NCI-H1092 (cell line): Measurements from ENCODE around the gene HOXD3.

Experiments used
- DNase-seq: peaks from one replicate; lab custom pipeline; 2025; lab: John Stamatoyannopoulos, UW

HOXD3 gene

DNA sequence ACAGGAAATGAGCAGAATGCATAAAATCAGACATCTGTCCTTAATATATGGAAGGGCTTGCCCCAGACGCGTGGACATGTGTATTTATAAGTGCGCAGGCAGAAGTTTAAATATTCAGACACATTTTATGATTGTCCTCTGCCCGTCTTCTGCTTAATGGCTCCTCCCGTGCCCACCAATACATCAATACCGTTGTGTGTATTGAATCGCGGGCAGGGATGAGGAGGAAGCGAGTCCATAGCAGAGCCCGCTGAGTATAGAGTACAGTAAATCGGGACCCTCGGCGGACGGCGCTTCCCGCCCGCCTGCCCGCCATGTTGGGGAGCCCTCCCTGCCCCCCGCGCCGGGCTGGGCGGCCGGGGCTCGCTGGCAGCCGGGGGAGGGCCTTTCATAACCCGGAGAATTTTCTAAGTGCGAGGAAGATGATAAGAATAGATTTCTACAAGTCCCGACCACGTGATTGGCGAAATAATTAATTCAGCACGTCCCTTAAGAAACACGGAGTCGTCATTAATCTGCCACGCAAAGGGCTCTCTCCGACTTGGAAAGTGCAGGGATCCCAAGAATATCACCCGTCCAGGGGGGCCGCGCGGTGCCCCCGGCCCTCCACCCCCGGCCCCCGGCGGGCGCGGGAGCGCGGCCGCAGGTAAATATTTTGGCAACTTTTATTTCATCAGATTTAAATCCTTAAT, at the start of gene HOXD3:
TSS of gene HOXD3 (plus strand) at position 501 of the 692 bp plus-strand sequence. CDS start 11,808 bp downstream, outside the sequence.
- no peak for DNase-seq

DNA sequence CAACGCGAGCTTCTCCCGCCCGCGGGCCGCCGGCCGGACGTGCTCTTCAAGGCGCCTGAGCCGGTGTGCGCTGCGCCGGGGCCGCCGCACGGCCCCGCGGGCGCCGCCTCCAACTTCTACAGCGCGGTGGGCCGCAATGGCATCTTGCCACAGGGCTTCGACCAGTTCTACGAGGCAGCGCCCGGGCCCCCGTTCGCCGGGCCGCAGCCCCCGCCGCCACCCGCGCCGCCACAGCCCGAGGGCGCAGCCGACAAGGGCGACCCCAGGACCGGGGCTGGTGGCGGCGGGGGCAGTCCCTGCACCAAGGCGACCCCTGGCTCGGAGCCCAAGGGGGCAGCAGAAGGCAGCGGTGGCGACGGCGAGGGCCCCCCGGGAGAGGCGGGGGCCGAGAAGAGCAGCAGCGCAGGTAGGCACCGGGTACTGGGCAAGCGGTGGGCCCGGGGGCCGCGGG, 49.4 kb upstream of the HOXD3 start:
- DNase-seq: no peak

DNA sequence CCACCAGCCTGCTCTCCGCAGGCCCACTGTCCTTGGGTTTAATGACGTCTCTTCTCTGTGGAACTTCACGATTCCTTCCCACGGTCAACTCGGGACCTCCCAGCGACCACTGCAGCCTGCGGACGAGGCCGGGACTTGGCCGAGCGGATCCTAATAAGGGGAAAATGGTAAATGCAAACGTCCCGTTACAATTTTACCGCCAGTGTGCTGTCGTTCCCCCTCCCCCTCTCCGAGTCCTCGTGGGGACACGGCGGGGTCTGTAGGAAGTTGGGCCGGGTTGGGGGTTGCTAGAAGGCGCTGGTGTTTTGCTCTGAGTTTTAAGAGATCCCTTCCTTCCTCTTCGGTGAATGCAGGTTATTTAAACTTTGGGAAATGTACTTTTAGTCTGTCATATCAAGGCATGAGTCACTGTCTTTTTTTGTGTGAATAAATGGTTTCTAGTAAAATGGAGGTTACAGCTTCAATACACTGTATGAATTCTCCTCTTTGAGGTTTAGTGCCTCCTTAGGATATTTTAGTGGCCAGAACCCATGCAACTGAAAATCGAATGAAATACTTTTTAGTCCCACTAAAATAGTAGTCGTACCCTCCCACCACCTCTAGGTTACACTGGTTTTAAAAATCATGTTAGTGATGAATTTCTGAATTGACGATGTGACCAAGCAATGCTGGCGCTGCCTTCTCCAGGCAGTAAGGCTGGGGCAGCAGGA, 47.8 kb upstream of the HOXD3 start:
- DNase-seq: no peak

DNA sequence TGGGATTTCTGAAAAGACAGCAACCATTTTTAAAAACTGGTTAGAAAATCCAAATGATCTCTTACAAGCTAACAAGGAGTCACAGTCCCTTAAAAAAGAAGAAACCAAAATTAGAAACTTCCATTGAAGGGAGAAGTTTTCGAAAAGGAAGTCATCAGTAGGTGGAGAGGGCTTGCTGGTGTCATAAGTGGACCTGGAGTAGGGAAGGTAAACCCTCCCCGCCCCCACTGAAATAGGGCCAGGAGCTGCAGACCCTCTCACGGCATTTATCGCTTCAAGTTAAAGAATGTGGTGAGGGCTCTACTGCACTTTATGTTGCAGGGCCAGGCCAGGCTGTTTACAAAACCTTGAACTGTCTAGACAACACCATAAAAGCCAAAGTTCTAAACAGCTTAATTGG, 47.2 kb upstream of the HOXD3 start:
- no peak for DNase-seq

DNA sequence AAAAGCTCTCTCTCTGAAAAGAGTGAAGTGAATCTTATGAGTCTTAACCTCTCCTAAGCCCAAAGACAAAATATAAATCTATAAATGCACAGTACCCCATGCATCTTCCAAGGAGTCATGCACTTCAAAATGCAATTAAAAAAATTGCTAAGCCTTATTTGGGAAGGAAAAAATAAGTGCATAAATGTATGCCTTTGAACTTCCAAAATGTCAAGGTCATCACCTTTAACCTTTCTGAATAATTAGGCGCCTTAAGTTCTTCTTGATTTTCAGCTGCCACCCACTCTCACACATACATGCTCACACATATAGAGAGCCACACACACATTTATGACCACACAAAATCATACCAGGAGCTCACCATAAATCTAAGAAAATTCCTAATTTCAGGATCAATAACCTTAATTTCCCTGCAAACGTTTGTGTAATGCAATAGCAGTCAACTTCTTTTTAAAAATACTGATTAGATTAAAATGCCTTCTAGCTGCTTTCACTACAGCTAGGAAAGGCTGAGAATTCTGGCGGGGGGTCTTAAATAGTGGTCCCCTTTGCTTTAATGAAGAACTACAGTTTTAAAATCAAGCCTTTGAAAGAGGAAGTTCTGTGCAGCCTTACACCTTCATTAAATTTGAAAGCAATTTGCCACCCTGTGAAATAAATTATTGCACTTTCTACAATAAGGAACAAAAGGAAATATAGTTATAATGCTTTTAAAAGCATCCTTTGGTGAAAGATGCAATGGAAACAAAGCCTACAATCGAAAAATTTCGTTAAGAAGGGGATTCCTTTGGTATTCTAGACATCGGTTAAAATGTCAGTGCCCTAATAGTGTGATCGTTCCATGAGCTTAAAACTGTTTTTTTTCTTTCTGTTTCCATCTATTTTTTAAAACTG, 46.4 kb upstream of the HOXD3 start:
- DNase-seq: no peak

DNA sequence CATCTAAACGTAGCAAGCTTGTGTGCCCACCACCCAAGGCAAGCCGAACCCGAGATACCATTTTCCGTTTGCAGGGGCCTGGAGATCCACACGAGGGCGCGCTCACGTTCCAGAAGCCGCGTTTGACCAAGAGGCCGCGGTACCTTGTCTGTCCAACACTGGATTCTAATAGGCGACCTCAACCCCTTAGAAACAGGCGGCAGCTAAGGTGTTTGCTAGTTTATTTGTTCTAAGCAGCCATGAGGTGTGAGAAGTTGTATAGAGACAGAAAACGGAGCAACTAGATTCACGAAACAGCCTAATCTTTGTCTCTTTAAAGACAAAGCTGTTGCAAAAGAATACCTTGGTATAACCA, 45.8 kb upstream of the HOXD3 start:
- DNase-seq: peak; percentile 78

DNA sequence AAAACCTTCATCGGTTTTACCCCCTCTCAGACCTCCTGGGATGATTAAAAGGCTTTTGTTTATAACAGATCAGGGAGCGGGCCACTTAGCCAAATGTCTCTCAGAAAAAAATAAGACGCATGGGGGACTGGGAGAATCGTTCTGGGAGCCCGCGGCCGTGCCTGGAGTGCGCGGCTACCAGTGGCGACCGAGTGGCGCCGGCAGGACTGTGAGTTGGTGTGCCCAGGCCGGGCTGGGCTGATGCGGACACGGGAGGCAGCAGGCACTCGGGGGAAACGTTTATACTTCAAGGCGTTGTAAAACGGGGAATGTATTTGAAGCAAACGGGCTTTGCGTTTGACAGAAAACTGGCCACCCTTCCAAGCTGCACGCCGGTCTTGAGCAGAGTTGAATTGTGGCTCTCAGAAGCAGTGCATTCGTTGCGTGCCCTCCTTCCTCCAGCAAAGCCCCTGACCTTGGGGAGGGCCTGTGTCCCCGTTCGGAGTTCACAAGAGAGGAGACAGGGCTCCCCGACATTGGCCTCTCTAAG, 45.2 kb upstream of the HOXD3 start:
- no peak for DNase-seq

DNA sequence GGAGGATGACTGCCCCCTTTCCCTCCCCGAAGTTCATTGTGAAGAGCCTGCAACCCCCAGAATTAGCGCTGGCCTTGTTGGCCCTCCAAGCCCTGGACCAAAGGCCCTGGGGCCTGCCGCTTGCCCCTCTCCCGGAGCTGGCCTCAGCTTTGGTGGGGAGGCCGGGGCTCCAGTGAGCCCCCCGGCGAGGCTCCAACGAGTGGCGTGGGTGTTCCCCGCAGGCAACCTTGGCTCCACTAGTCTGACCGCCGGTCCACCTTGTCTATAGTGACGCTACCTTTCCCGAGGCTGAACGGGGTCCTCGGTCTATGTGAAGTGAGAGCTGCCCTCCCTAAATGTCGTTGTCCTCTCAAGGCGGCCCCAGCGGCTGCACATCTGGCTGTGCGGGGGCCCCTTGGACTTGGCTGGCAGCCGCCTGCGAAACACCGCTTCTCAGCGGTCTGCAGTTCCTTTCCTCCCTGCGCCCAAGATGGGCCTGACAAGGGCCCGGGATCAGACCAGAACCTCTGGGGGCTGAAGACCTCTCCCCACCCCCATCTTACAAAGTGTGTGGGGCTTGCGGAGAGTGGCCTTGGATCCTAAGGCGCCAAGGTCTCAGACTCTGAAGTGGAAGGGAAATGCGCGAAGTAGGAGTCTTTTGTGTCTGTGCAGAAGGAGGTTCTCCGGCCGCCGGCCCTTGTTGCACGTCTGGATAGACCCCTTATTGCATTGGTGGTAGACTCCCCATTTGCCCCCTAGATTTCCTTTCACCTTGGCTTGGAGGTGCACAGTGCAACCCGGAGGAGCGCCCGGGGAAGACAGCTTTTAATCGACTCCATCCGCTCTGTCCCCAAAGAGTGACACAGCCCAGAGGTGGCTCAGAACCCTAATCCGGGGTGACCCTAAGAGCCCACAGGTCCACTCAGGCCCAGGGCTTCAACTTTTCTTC, 44.5 kb upstream of the HOXD3 start:
- DNase-seq: no peak

DNA sequence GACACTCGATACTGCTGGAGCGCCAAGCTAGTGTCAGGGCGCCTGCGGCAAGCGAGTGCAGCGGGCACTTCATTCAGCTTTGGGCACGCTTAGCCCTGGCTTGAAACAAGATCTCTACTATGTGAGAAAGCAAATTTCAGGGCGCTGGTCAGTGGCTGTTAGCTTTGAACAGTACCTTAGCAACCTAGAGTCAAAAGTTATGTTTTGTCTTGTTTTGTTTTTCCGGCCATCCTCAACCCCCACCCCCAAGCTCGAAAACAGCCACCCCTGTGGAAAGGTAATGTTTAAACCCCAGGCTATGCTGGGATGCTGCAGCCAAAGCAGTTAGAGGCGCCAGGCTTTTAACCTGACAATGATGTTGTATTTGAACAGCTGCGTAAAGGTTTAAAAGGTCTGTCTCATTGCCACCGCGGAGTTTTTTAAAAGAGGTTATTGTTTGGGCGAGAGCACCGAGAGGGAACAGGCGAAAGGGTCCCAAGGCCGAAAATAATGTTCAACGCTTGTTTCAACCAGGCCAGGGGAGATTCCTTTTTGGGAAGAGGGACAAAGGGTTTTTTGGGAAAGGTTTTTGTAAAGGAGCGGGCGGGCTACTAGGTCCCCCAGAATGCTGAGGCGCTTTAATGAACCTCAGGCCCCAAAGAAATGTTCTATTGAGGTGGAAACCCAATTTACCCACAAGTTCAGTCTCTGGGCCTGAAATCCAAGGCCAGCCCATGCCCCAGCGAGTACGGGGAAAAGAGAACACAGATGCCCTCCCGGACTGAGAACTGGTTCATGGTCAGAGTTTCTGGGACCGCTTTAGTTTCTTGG, 42.8 kb upstream of the HOXD3 start:
- peak; percentile 90 for DNase-seq

DNA sequence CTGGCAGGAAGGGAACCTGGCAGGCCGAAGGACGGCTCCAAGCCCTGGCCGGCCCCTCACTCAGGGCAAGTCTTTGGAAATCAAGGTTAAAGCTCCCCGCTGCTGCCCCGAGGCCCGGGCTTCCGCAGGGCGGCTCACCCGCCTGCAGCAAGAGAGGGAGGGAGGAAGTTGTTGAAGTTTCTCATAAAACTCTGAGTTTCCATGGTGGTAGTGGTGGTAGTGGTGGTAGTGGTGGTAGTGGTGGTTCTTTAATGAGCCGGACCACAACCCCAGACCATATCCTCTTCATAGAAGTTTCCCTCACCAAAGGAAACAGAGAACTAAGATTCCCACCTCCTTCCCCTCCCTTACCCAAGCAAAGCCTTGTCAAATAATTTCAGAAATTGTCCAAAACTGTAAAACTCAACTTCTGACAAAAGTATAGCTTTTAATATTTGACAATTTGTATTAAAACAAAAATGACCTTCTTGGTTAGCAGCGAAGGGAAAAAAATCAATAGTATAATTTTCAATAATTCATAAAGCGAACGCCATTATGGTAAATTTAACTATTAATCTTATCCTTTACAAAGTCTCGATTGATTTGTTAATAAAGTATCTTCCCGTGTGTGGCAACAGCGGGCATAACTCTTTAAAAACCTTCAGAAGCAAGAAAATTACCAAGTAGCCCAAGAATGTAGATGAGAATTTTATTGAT, 42.0 kb upstream of the HOXD3 start:
- no peak for DNase-seq

DNA sequence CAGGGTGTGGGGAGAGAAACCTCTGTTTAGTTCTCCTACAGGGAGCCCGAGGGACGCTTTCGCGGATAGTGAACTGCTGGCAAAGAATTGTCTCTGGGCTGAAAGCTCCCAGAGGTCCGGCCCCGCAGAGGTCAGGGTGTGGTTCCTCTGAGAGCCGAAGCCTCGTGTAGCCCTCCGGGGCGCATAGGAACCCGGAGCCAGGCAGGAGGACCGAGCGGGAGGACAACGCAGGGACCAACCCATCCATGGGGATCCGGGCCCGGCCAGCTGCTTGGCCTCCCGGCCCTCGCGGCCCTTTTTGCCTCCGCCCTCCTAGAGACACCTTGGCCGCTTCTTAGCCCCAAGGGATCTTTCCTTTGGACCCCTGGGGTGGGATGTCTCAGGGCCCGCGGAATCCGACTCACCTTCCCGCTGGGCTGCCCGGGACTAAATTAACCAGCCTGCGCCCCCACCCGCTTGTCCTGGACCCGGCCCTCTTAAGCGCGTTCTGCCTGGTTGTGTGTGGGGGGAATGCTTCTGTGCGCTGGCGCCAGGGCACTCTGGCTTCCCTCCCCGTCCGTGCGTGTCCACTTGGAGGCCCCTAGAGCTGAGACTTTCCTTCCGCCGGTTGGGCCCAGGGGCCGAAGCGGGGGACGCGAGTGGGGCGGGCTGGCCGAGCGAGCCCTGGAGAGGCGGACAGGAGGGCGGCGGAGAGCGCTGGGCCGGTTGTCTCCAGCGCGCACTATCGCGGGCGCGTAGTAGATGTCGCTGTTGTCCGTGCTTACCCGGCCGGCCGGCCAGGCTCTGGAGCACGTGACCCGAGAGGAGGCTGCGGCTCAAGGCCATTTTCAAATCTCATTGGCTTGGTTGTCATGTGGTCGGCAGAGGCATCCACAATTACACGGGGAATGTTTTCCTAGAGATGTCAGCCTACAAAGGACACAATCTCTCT, 41.0 kb upstream of the HOXD3 start, which contains the start of gene HOXD10:
TSS of gene HOXD10 (plus strand) at position 896 of the 931 bp plus-strand sequence. CDS start 56 bp downstream, outside the sequence.
- DNase-seq: peak; percentile 86

DNA sequence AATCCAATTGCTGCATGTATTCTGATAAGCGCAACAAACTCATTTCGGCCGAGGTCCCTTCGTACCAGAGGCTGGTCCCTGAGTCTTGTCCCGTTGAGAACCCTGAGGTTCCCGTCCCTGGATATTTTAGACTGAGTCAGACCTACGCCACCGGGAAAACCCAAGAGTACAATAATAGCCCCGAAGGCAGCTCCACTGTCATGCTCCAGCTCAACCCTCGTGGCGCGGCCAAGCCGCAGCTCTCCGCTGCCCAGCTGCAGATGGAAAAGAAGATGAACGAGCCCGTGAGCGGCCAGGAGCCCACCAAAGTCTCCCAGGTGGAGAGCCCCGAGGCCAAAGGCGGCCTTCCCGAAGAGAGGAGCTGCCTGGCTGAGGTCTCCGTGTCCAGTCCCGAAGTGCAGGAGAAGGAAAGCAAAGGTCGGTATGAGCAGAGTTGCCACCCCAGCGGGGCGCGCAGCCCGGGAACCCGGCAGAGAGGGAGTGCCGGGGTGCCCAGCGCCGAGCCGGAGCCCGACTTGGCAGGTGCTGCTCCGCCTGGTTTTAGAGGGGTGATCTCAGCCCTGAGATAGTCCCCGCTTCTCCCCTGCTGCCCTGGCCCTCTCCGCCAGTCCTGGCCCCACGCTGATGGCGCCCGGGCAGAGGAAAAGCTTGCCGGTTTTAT, 39.8 kb upstream of the HOXD3 start:
- DNase-seq: no peak

DNA sequence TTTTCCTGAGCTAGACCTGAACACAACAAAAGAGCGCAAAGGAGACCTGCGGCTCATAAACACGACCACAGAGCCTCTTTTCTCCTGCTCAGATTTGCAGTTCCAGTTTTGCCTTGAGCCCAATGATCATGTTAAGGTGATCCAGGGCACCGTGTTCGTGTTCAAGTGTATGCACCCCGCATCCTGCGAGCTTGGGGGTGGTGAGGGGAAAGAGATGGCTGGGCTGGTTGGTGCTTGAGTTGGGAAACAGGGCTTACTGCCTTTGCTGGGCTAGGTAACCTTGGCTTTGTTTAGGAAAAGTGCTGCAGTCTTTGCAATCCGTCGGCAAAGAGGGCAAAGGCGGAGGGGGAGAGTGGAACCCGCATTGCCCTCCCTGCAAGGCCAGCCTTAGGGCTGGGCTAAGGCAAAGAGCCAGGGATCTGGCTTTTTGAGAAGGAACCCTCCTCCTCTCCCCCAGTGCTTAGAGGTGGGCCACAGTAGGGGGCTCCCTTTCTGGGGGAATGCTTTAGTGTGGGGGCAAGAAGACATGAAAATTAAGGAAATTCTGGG, 39.2 kb upstream of the HOXD3 start:
- no peak for DNase-seq

DNA sequence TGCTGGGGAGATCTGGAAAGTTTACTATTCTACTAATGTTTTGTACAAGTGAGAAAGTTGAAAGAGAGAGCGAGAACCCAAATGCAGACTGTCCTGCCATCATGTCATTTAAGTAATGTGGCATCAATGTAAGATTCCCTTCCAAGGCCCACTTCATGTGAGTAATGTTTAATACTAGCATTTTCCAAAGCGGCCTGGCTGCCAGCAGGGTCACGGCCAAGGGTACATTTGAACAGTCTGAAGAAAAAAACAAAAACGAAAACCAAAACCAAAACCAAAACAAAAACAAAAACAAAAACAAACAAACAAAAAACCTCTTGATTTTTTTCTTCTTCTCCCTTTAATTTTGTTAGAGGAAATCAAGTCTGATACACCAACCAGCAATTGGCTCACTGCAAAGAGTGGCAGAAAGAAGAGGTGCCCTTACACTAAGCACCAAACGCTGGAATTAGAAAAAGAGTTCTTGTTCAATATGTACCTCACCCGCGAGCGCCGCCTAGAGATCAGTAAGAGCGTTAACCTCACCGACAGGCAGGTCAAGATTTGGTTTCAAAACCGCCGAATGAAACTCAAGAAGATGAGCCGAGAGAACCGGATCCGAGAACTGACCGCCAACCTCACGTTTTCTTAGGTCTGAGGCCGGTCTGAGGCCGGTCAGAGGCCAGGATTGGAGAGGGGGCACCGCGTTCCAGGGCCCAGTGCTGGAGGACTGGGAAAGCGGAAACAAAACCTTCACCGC, 38.3 kb upstream of the HOXD3 start:
- peak; percentile 66 for DNase-seq

DNA sequence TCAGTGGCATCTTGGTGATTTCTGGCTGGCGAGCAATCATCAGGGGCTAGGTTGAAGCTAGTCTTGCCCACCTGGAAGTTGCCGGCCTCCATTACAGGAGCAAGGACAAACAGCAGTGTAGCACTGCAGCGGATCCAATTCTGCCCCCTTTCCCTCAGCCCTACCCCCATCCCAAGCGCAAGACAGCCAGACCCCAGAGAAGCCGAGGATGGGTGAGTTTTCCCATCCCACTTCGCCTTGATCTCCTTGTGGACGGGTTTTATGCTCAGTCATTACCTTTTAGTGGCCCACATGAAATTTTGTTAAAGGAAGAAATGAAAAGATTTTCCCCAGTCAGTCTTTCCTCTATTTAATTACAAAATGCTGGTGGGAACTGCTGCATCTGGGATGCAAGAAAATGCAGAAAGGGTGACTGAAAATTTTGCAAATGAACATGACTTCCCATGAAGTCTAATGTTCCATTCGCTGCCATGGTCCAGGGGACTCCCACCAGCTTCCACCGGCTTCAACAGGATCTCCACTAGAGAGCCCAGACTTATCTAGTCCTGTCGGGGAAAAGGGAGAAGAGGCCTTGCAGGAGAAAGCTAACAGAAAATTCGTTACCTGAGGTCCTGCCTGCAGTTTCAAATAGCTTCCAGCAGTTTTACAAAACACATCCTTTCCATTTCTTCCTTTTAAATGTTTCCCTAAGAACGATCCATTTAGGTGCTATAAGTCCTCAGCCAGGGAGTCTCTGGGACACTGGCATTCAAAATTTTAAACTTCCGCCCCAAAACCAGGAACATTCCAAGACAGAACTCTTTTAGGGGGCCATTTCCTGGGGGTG, 36.5 kb upstream of the HOXD3 start:
- DNase-seq: no peak
